Astrocyte (in vitro differentiated cells and primary cell): ENCODE measurements around the gene DIAPH2. TPM values are rescaled to one million over a fixed set of nuclear protein-coding genes. Genes with fewer than 3 reads are reported as not detected.

Experiments used
- DNase-seq: peaks from one replicate; pipeline ENCODE4 v3.0.0-alpha.2; 2010; ENCODE audit warnings: low read depth
- FAIRE-seq: peaks from 2 replicates; lab custom pipeline; 2011; peaks lifted over from hg19 to GRCh38; lab: Jason Lieb, UNC
- H2AFZ ChIP-seq: 2 replicates; pipeline ENCODE4 v1.6.0; 2012; ENCODE audit warnings: low read depth, low read length, inconsistent platforms
- H3K27ac ChIP-seq: 2 replicates; pipeline ENCODE4 v1.5.1; 2011; ENCODE audit warnings: low read depth, low read length, inconsistent platforms
- H3K27me3 ChIP-seq: 2 replicates; pipeline ENCODE4 v1.6.0; 2011; ENCODE audit warnings: low read length, inconsistent platforms; ENCODE audit not compliant: insufficient read depth
- H3K36me3 ChIP-seq: 2 replicates; pipeline ENCODE4 v1.5.1; 2011; ENCODE audit warnings: low read length, inconsistent platforms; ENCODE audit not compliant: insufficient read depth
- H3K4me1 ChIP-seq: 2 replicates; pipeline ENCODE4 v1.5.1; 2011; ENCODE audit warnings: low read length, inconsistent platforms; ENCODE audit not compliant: insufficient read depth
- H3K4me2 ChIP-seq: 2 replicates; pipeline ENCODE4 v1.6.0; 2012; ENCODE audit warnings: low read length, inconsistent platforms
- H3K4me3 ChIP-seq: 2 replicates; pipeline ENCODE4 v1.5.1; 2011; ENCODE audit warnings: low read depth, mild to moderate bottlenecking, low read length, inconsistent platforms; ENCODE audit not compliant: insufficient read depth
- H3K79me2 ChIP-seq: 2 replicates; pipeline ENCODE4 v1.6.0; 2012; ENCODE audit warnings: mild to moderate bottlenecking, low read length, inconsistent platforms; ENCODE audit not compliant: insufficient read depth
- H3K9ac ChIP-seq: 2 replicates; pipeline ENCODE4 v1.6.0; 2012; ENCODE audit warnings: mild to moderate bottlenecking, low read length, inconsistent platforms
- H3K9me3 ChIP-seq: 2 replicates; pipeline ENCODE4 v1.5.1; 2012; ENCODE audit warnings: low read depth, mild to moderate bottlenecking, low read length, inconsistent platforms; ENCODE audit not compliant: insufficient read depth
- H4K20me1 ChIP-seq: 2 replicates; pipeline ENCODE4 v1.6.0; 2012; ENCODE audit warnings: low read length, inconsistent platforms; ENCODE audit not compliant: insufficient read depth
- H3K27ac Mint-ChIP-seq: one replicate; pipeline ENCODE4 v1.8.0; 2021; ENCODE audit warnings: mild to moderate bottlenecking, mixed read lengths; ENCODE audit not compliant: unreplicated experiment
- H3K27me3 Mint-ChIP-seq: one replicate; pipeline ENCODE4 v1.8.0; 2021; ENCODE audit warnings: low read depth, mixed read lengths; ENCODE audit not compliant: unreplicated experiment
- H3K36me3 Mint-ChIP-seq: one replicate; pipeline ENCODE4 v1.8.0; 2021; ENCODE audit warnings: low read depth, mixed read lengths; ENCODE audit not compliant: unreplicated experiment
- H3K4me1 Mint-ChIP-seq: one replicate; pipeline ENCODE4 v1.8.0; 2021; ENCODE audit warnings: low read depth, mixed read lengths; ENCODE audit not compliant: unreplicated experiment
- H3K4me3 Mint-ChIP-seq: one replicate; pipeline ENCODE4 v1.8.0; 2021; ENCODE audit warnings: mild to moderate bottlenecking, moderate library complexity, mixed read lengths; ENCODE audit not compliant: unreplicated experiment
- H3K9me3 Mint-ChIP-seq: one replicate; pipeline ENCODE4 v1.8.0; 2021; ENCODE audit warnings: mild to moderate bottlenecking, mixed read lengths; ENCODE audit not compliant: unreplicated experiment
- EZH2 ChIP-seq: IDR thresholded peaks from 2 replicates; pipeline ENCODE4 v1.6.1; 2012; ENCODE audit warnings: mild to moderate bottlenecking, low read length, inconsistent platforms; ENCODE audit not compliant: insufficient read depth
- total RNA-seq: library from RNA; stranded (reverse); gene quantifications from 2 replicates; pipeline ENCODE4 v1.2.1, GENCODE V29; 2021
- TF ChIP-seq, protein P1 (sequence below): IDR thresholded peaks from 2 replicates; pipeline ENCODE4 v1.5.1; 2011; ENCODE audit warnings: low read depth, mild to moderate bottlenecking, inconsistent platforms, low read length, moderate library complexity; ENCODE audit not compliant: insufficient read depth

The DIAPH2 gene
- total RNA-seq, 1 donor from 2014 or later = 9.8 TPM

DNA sequence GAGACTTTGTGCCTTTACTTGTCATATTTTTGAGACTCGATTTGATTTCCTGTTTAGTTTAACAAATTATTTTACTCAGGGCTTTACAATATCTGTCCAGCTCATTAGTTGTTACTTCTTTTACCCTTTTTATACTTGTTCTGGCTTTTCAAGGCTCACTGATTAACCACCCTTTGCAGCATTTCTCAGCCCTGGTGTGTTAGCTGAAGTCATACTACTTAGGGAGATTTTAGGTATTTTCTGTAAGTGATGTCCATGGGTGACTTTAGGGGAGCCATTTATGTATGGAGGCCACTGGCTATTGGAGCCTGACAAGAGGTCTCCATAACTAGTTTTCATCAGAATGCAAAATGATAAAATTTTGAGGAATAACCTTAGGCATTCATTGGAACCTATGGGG, 346.3 kb downstream of the DIAPH2 start:
- H3K4me3 ChIP-seq = no peak overlapping the region
- Mint-ChIP-seq H3K27me3 (no peaks in the 10 kb centered on the region), H3K9me3 (no peaks in the 10 kb centered on the region), H3K27ac (no peak overlapping the region), H3K4me3 (no peak overlapping the region), H3K36me3 (no peaks in the 10 kb centered on the region), H3K4me1 (peaks cover 2% of the 10 kb centered on the region)
- TF ChIP-seq, protein P1, sequence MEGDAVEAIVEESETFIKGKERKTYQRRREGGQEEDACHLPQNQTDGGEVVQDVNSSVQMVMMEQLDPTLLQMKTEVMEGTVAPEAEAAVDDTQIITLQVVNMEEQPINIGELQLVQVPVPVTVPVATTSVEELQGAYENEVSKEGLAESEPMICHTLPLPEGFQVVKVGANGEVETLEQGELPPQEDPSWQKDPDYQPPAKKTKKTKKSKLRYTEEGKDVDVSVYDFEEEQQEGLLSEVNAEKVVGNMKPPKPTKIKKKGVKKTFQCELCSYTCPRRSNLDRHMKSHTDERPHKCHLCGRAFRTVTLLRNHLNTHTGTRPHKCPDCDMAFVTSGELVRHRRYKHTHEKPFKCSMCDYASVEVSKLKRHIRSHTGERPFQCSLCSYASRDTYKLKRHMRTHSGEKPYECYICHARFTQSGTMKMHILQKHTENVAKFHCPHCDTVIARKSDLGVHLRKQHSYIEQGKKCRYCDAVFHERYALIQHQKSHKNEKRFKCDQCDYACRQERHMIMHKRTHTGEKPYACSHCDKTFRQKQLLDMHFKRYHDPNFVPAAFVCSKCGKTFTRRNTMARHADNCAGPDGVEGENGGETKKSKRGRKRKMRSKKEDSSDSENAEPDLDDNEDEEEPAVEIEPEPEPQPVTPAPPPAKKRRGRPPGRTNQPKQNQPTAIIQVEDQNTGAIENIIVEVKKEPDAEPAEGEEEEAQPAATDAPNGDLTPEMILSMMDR = no peak
- no peak overlapping the region for H3K9ac ChIP-seq
- no peak overlapping the region for H3K4me2 ChIP-seq
- no peak overlapping the region for H2AFZ ChIP-seq
- no peaks in the 10 kb centered on the region for H3K9me3 ChIP-seq
- no peaks in the 10 kb centered on the region for H4K20me1 ChIP-seq
- DNase-seq (no peak), FAIRE-seq (no peak)
- H3K27me3 ChIP-seq = no peaks in the 10 kb centered on the region
- no peaks in the 10 kb centered on the region for H3K79me2 ChIP-seq
- no peaks in the 10 kb centered on the region for H3K36me3 ChIP-seq
- no peaks in the 10 kb centered on the region for H3K4me1 ChIP-seq
- no peak overlapping the region for H3K27ac ChIP-seq

DNA sequence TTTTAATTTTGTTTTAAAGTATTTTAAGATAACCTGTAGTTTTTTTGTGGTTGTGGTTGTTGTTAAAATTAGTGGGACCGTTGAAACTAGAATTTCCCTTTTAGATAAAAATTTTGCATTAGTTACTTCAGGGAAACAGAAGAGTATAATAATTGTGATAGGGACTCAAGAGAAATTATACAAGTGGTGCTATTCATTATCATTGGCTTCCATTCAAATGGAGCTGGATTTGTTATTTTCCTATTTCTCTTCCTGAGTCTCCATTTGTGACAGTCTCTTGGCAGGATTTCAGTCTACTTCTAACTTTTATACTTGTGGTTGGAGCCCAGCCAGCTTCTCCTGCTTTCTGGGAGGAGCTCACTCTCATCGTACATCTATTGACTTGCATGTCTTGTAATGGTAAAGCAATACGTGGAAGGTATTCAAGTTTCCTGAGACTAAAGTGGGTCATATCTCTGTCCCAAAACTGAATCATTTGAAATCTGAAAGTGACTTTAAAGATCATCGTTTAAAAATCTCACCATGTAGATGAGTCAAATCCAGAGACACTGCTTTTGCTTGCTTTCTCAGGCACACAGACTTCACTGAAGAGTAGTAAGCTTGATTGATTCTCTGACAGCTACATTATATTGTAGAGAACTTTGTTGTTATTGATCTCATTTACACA, 354.9 kb downstream of the DIAPH2 start:
- Histone ChIP-seq H2AFZ (no peak overlapping the region), H3K4me2 (peak overlapping the region; percentile 22), H3K79me2 (no peaks in the 10 kb centered on the region), H3K36me3 (no peaks in the 10 kb centered on the region), H3K4me3 (no peak overlapping the region), H3K27ac (no peak overlapping the region), H3K4me1 (no peaks in the 10 kb centered on the region), H3K9ac (no peak overlapping the region), H3K27me3 (no peaks in the 10 kb centered on the region), H4K20me1 (no peaks in the 10 kb centered on the region), H3K9me3 (no peaks in the 10 kb centered on the region)
- no peaks in the 10 kb centered on the region for H3K36me3 Mint-ChIP-seq
- H3K27me3 Mint-ChIP-seq = no peaks in the 10 kb centered on the region
- DNase-seq (peak; percentile 56), FAIRE-seq (peak; percentile 59)
- no peak overlapping the region for H3K27ac Mint-ChIP-seq
- no peak for TF ChIP-seq EZH2
- TF ChIP-seq, protein P1 = no peak
- H3K4me3 Mint-ChIP-seq = no peak overlapping the region
- H3K9me3 Mint-ChIP-seq = no peaks in the 10 kb centered on the region
- no peaks in the 10 kb centered on the region for H3K4me1 Mint-ChIP-seq

DNA sequence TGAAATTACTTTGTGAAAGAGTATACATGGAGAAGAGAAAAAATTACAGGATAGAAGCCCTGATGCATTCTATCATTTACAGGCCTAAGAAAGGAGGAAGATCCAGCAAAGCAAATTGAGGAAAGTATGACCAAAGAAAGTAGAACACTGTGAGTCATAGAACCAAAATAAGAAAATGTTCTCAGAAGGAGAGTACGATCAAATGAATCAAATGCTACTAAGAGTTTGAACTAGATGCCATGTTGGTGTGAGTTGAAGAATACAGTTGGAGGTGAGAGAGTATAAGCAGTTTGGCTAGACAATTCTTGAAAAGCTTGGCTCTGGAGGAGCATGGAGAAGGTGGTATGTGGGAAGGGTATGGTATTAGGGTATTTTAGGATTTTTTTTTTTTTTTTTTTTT, 360.8 kb downstream of the DIAPH2 start:
- H3K27me3 ChIP-seq = no peaks in the 10 kb centered on the region
- no peak overlapping the region for H3K27ac ChIP-seq
- H3K4me1 ChIP-seq = no peaks in the 10 kb centered on the region
- no peak overlapping the region for H2AFZ ChIP-seq
- no peaks in the 10 kb centered on the region for H3K36me3 Mint-ChIP-seq
- H3K9me3 Mint-ChIP-seq = no peaks in the 10 kb centered on the region
- H3K4me2 ChIP-seq = no peak overlapping the region
- no peaks in the 10 kb centered on the region for H3K9me3 ChIP-seq
- H4K20me1 ChIP-seq = no peaks in the 10 kb centered on the region
- FAIRE-seq = no peak
- no peak overlapping the region for H3K4me3 Mint-ChIP-seq
- no peak overlapping the region for H3K4me3 ChIP-seq
- no peaks in the 10 kb centered on the region for H3K27me3 Mint-ChIP-seq
- no peaks in the 10 kb centered on the region for H3K36me3 ChIP-seq
- no peak overlapping the region for H3K9ac ChIP-seq
- no peaks in the 10 kb centered on the region for H3K4me1 Mint-ChIP-seq
- no peak overlapping the region for H3K27ac Mint-ChIP-seq
- TF ChIP-seq EZH2 = no peak
- TF ChIP-seq, protein P1 = no peak
- DNase-seq = no peak
- no peaks in the 10 kb centered on the region for H3K79me2 ChIP-seq
